ENCODE measurements around the gene TUBB2B. TPM values are rescaled to one million over a fixed set of nuclear protein-coding genes. Genes with fewer than 3 reads are reported as not detected.

Gene TUBB2B
- total and polyA plus RNA-seq, 9 of the 15 experiments (the other 6 are each of a cell fraction or from before 2014, with no cell fraction given) = 0.11 to 9.7 (median 4.6) TPM

- TF ChIP-seq ATF2 (CRISPR knock-in tag; IDR thresholded peaks at IDR 0.05) (no peak), TCF15 (CRISPR knock-in tag; IDR thresholded peaks at IDR 0.05) (no peak), NEUROD1 (IDR thresholded peaks at IDR 0.05; ENCODE audit: borderline replicate concordance, low read depth, low read length, partially characterized antibody) (peak; percentile 92), CHCHD3 (CRISPR knock-in tag; IDR thresholded peaks at IDR 0.05) (no peak), NFIC (IDR thresholded peaks at IDR 0.05) (peak; percentile 45; the same call in 1 of the 2 replicates), MCM3 (IDR thresholded peaks at IDR 0.05) (no peak), PML (IDR thresholded peaks at IDR 0.05; ENCODE audit: low read length) (no peak), NFE2L1 (tag; IDR thresholded peaks at IDR 0.05; ENCODE audit: borderline replicate concordance, low read depth) (no peak), ETV6 (IDR thresholded peaks at IDR 0.05; ENCODE audit: borderline replicate concordance in 1 of 2, low read depth in 2 of 2, low read length in 1 of 2) (no peak), ETV6 (CRISPR knock-in tag; IDR thresholded peaks at IDR 0.05; ENCODE audit: borderline replicate concordance) (peak; percentile 36; the same call in 1 of the 2 replicates), POLR3G (IDR thresholded peaks at IDR 0.05; ENCODE audit: extremely low read depth, insufficient read length, insufficient replicate concordance) (no peak), IRF1 (CRISPR knock-in tag; IDR thresholded peaks at IDR 0.05; ENCODE audit: borderline replicate concordance) (no peak), HMGN3 (IDR thresholded peaks at IDR 0.05; ENCODE audit: borderline replicate concordance, extremely low read depth, insufficient read length, low read depth, low read length) (peak; percentile 66), BCL6 (CRISPR knock-in tag; IDR thresholded peaks at IDR 0.05) (no peak), STAG1 (CRISPR knock-in tag; IDR thresholded peaks at IDR 0.05; ENCODE audit: borderline replicate concordance) (0 out of 2 replicates have a peak, but pooled peaks have one; percentile 7), CC2D1A (IDR thresholded peaks at IDR 0.05) (no peak), MAFF (IDR thresholded peaks at IDR 0.05; ENCODE audit: low read length) (no peak), ATF1 (CRISPR knock-in tag; IDR thresholded peaks at IDR 0.05) (no peak), ATF1 (tag; IDR thresholded peaks at IDR 0.05) (peak; percentile 69), ETV5 (CRISPR knock-in tag; IDR thresholded peaks at IDR 0.05; ENCODE audit: low read depth) (no peak), TSC22D4 (tag; IDR thresholded peaks at IDR 0.05) (no peak), ZFPM2 (CRISPR knock-in tag; IDR thresholded peaks at IDR 0.05) (0 out of 2 replicates have a peak, but pooled peaks have one; percentile 65)
- TF ChIP-seq, protein P1, sequence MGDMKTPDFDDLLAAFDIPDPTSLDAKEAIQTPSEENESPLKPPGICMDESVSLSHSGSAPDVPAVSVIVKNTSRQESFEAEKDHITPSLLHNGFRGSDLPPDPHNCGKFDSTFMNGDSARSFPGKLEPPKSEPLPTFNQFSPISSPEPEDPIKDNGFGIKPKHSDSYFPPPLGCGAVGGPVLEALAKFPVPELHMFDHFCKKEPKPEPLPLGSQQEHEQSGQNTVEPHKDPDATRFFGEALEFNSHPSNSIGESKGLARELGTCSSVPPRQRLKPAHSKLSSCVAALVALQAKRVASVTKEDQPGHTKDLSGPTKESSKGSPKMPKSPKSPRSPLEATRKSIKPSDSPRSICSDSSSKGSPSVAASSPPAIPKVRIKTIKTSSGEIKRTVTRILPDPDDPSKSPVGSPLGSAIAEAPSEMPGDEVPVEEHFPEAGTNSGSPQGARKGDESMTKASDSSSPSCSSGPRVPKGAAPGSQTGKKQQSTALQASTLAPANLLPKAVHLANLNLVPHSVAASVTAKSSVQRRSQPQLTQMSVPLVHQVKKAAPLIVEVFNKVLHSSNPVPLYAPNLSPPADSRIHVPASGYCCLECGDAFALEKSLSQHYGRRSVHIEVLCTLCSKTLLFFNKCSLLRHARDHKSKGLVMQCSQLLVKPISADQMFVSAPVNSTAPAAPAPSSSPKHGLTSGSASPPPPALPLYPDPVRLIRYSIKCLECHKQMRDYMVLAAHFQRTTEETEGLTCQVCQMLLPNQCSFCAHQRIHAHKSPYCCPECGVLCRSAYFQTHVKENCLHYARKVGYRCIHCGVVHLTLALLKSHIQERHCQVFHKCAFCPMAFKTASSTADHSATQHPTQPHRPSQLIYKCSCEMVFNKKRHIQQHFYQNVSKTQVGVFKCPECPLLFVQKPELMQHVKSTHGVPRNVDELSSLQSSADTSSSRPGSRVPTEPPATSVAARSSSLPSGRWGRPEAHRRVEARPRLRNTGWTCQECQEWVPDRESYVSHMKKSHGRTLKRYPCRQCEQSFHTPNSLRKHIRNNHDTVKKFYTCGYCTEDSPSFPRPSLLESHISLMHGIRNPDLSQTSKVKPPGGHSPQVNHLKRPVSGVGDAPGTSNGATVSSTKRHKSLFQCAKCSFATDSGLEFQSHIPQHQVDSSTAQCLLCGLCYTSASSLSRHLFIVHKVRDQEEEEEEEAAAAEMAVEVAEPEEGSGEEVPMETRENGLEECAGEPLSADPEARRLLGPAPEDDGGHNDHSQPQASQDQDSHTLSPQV (IDR thresholded peaks at IDR 0.05) = peak; percentile 68
Observed at GRCh38 chr6:3258720-3259490, 31.5 kb upstream of the TUBB2B start, which contains the start of gene PSMG4 (continued).
